GM18519 (cell line): ENCODE data around the gene ZNF609.

Experiments used
- ATAC-seq: cut with Tn5 transposase; IDR thresholded peaks from one replicate; pipeline ENCODE4 v1.9.1; 2021; ENCODE audit warnings: mild to moderate bottlenecking, moderate library complexity; ENCODE audit not compliant: unreplicated experiment, low FRiP score

Gene ZNF609, protein sequence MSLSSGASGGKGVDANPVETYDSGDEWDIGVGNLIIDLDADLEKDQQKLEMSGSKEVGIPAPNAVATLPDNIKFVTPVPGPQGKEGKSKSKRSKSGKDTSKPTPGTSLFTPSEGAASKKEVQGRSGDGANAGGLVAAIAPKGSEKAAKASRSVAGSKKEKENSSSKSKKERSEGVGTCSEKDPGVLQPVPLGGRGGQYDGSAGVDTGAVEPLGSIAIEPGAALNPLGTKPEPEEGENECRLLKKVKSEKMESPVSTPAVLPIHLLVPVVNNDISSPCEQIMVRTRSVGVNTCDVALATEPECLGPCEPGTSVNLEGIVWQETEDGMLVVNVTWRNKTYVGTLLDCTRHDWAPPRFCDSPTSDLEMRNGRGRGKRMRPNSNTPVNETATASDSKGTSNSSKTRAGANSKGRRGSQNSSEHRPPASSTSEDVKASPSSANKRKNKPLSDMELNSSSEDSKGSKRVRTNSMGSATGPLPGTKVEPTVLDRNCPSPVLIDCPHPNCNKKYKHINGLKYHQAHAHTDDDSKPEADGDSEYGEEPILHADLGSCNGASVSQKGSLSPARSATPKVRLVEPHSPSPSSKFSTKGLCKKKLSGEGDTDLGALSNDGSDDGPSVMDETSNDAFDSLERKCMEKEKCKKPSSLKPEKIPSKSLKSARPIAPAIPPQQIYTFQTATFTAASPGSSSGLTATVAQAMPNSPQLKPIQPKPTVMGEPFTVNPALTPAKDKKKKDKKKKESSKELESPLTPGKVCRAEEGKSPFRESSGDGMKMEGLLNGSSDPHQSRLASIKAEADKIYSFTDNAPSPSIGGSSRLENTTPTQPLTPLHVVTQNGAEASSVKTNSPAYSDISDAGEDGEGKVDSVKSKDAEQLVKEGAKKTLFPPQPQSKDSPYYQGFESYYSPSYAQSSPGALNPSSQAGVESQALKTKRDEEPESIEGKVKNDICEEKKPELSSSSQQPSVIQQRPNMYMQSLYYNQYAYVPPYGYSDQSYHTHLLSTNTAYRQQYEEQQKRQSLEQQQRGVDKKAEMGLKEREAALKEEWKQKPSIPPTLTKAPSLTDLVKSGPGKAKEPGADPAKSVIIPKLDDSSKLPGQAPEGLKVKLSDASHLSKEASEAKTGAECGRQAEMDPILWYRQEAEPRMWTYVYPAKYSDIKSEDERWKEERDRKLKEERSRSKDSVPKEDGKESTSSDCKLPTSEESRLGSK (N-terminal part only)

DNA sequence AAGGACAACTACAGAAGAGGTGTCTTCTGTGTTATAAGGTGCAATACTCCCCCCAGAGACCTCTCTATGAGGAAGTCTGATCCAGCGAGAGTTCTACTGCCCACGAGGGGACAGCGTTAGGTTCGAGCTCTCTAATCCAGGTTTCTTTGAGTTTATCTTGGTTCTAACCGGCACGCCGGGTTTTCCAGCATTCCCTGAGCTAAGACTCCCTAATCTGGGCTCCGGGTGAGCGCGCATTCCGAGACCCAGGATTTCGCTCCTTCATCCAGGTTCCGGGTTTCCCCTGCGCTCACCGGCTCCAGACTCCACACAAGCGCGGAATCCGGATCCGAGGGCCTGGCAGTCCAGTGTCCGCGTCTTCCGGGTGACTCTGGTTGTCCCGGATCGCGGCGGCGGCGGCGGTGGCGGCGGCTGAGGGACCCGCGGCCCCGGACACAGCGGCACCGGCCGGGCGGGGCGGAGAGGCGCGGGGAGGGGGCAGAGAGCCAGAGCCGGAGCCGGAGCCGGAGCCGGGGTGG lies at the start of gene ZNF609:
Gene ZNF609, plus strand, starts transcription at position 373 of the 518 bp plus-strand sequence. CDS start 38,842 bp downstream, outside the sequence.
- no peak for ATAC-seq

DNA sequence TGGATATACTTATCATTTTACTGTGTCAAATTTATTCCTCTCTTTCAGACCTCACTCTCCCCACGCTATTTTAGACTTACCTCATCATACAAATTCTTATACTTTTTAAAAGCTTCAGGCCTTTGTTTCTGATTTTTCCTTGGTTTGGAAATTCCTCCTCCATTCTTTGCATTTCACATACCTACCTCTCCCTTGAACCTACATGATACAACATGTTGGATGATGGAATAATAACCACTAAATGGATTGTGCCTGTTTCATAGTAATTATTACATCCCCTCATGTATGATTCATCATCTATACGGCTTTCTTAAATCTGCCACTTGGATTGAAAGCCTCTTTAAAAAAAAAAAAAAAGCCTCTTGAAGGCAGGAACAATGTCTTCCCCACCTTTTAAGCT lies 48.2 kb upstream of the ZNF609 start:
- ATAC-seq, result no peak

DNA sequence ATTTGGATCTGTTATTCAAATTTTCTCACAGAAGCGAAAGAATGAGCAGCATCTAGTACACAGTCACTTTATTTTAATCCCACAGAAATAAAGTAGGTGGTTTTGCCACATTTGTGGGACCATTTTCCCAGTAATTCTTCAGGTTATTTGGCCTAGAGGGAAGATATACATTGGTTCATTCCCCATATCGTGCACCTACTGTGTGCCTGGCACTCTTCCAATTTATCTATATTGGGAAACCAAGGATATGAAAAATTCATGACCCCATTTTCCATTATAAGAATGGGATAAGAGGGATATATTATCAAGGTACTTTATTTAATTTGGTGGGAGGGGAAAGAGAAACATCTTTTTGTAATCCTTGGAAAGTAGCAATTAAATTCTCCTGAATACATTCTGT lies 37.7 kb upstream of the ZNF609 start:
- ATAC-seq, result no peak

DNA sequence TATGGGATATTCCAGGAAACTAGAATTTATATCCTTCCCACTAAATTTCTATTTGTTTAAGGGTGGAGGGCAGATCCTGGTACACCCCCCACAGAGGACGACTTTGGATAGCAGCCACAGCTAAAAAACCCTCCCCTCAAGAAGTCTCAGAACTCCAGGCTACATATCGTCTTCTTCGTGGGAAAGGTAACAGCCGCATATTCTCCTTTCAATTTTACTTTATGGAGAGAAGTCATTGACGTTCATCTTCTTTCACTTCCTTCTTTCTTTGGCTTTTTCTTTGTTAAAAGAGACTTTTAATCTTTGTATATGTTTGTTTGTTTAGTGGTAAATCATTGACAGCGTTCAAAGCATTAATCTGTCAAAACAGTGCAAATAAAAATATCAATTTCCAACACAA lies 36.4 kb upstream of the ZNF609 start:
- no peak for ATAC-seq

DNA sequence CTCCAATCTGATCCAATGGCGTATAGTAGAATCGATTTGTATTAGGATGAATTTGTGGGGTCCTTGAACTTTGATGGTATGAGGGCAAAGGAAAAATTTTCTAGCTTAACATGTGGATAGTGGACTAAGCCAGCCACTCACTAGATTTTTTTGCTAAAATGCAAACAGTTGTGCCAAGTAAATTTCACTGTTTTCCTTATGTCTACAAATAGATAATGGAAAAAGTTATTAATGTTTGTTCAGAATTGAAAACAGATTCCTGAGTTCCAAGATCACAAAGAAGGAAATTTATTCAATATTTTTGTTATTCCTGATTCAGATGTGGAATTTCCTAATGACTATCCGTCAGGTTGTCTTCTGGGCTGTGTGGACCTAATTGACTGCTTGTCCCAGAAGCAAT lies 35.2 kb upstream of the ZNF609 start:
- ATAC-seq, result no peak

DNA sequence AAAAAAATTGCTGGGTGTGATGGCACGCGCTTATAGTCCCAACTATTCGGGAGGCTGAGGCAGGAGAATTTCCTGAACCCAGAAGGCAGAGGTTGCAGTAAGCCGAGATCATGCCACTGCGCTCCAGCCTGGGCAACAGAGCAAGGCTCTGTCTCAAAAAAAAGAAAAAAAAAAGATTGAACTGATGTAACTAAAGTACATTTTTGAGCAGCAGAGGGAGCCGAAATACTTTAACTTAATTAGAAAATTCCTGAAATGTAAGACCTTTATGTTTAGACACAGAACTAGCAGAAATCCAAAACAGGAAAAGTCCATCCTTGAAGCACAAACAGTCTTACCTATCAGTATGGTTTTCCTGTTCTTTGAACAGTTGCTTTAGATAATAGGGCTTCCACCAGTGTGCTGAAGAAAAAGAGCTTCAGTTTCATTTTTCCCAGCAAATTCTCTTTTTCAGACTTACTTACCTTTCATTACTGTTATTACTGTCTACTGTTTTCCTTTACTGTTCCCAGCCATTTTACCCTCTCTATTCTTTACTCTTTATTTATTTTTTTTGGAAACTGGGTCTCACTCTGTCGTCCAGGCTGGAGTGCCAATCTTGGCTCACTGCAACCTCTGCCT lies 33.4 kb upstream of the ZNF609 start:
- ATAC-seq, result no peak

DNA sequence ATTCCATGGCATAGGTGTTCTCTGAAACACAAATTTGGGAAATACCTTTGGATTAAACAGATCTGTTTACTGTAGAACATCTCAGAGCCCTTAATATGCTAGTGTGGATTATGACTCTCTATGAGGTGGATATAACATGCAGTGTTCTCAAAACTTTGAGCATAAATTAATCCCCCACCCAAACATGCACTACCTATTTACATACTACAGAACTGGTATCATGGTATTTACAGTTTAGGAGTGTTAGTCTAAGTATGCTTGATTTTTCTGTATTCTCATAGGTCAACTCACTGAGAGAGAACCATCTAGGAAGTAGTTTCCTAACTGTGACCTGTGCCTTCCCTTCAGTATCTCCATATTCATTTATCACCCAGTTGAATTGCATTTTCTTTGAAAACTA lies 30.9 kb upstream of the ZNF609 start:
- ATAC-seq, result no peak

DNA sequence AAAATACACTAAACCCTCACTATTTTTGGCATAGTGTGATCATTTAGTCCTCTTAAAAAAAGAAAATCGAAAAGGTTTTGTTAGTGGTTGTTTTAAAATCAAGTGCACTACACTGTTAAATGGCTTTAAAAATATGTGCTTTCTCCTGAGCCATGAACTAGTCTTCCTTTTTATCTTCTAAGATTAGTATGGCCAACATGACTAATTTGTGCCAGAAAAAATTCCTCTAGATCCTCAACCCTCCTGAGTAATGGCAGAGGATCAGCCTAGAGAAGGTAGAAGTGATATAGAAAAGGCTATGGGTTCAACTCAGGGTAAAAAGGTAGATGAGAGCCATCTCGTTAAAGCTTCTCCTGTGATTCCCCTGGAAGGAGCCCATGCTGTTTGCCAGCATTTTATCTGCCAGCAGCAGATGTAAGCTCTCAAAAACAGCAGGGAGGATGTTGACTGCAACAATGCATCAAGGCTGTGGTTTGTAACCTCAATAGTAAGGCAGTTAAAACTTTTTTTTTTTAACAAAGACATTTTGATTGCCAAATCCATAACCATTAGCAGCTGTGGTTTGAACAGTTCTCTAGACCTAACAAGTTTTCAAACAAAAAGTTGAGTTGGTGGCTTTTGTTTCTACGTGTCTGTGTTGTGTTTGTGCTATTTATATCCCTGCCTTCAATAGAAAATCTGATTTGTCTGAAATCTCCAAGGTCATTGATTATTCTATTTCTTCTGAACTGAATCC lies 30.2 kb upstream of the ZNF609 start:
- ATAC-seq, result no peak

DNA sequence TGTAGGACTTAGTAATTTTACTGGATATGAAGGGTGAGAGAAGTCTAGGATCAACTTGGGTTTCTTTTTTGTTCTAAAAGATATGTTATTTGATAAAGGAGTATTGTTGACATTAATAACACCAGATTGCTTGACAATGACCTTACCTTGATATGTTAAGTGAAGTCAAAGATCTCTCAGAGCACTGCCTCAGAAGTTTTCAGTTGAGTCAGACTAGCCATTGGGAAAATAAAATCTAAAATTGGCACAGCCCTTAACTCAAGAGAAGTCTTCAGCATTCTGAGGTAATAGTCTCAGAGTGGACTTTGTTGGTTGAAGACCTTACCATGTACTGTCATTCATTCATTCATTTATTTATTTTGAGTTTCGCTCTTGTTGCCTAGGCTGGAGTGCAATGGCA lies 22.4 kb upstream of the ZNF609 start:
- no peak for ATAC-seq

DNA sequence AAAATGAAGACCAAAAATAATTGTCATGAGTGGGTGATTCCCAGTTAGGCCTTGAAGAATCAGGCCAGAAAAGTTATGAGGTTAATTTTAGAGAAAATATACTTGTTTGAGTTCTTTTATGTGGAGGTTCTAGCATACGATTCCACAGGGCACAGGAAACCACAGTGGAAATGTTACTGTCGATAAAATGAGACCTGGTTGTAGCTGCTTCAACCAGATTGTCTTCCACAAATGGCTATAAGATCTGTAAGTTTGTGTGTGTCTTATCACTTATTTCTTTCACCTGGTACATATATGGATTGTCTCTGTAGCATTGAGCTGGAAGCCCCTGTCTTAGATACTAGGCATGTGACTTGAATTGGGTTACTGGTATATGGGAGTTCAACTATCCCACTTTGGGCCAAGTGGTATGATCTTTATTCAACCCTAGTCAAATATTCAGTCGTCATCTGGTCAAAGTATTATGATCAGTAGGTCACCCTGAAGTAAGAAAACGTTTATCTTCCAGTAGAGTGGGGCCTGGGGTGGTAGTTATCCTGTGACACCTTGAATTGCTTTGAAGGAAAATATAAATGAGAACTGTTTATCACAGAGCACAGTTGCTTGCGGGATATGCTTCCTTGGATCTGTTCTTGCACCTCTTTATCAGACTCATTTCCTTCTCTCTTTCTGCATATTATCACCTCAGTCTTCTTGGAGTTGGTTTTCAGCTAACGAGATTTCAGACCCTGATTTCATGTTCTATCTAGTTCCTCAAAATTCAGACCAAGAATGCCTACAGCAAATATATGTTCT lies 21.5 kb upstream of the ZNF609 start:
- ATAC-seq, result no peak

DNA sequence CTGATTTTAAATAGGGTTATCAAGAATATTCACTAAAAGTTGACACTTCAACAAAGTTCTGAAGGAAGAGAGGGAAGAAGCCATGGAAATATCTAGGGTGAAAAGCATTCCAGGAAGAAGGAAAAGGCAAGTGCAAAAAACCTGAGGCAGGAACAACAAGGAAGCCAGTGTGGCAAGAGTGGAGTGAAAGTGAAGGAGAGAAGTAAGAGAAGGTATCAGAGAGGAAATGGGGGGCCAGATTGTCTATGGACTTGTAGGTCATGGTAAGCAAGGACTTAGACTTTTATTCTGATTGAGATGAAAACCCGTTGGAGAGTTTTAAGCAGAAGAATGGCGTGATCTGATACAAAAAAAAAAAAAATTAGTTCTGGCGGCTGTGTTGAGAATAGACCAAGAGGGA lies 18.5 kb upstream of the ZNF609 start:
- ATAC-seq, result no peak

DNA sequence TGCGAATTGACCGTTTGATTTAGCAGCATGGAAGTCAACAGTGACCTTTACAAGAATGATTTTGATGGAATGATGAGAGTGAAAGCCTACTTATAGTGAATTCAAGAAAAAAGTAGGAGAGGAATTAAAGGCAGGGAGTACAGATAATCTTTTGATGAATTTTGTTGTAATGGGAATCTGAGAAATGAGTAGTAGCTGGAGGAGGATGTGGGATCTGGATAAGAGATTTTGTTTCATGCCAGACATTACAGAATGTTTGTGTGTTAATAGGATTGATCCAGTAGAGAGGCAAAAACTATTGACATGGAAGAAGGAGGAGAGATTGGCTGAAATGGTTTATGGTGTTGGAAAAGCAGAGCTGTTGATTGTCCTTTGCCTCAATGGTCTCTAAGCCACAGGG lies 17.4 kb upstream of the ZNF609 start:
- no peak for ATAC-seq

DNA sequence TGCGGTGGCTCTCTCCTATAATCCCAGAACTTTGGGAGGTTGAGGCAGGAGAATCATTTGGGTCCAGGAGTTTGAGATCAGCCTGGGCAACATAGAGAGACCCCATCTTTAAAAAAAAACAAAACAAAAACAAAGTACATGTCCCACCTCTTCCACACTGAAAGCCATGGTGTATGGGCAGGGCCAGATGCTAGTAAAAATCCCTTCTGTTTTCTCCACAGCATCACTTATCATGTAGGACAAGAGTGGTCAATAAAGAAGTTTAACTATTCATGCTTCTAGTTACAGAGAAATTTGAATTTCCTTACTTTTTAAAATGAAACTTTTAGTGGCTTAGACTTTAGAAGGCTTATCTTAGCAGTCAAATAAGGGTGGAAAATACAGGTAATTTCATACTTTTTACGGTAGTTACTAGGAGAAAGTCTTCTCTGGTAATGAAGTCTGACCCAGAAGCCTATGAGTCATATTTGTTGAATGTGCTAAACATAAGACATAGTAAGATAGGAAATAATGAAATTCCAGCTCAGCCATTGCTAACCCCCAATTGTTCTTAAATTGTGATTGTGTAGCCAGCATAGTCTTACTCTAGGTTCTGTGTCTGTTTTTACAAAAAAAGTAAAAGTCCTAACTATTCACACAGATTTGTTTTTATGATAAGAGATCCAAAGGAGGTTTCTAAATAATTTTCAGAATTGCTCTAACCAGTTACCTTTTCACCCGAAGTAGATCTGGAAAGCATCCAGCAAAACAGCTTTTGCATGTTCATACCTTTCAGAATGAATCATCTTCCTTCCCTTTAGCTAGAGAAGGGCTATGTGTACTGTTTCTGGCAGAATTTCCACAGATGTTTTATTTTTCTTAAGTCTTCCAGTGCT lies 16.4 kb upstream of the ZNF609 start:
- no peak for ATAC-seq

DNA sequence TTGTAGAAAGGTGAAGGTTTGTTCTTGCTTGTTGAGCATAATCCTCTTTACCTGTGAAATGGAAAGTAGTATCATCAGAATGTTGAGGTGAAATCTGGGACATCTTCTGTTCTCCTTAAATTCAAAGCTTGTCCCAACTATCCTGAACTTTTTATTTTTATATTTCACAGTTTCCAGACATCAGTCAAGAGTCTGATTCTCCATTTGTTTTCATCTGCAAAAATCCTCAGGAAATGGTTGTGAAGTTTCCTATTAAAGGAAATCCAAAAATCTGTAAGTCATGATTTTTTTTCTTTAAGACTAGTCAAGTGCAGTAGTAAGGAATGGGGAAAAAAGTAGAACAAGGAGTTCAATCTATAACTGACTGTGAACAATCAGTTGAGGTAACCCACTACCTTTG lies 15.5 kb upstream of the ZNF609 start:
- ATAC-seq, result no peak

DNA sequence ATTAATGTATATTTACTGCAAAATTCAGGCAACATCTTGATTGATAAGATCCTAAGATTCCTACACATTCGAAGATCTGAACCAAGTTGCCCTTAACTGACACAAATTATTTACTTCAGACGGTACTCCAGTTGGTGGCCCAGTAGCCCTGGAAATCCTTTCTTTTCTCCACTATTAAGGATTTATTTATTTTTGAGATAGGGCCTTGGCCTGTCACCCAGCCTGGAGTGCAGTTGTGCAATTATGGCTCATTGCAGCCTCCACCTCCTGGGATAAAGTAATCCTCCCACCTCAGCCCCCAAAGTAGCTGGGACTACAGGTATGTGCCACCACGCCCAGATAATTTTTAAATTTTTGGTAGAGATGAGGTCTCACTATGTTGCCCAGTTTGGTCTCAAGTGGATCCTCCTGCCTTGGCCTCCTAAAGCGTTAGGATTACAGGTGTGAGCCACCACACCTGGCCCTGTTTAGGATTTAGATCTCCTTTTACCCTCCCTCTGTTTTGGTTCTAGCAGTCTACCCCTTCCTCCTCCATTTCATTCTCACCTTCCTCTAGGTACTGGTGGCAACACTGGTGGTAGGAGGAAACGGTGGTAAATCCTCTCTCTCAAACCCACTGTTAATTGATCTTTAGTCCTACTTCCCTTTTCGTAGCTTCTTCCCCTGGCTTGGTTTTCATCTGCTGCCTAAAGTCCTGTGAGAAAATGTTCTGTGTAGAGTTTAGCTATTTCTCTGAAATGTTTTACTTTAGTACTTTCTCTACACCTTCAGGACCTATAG lies 12.7 kb upstream of the ZNF609 start:
- ATAC-seq, result no peak

DNA sequence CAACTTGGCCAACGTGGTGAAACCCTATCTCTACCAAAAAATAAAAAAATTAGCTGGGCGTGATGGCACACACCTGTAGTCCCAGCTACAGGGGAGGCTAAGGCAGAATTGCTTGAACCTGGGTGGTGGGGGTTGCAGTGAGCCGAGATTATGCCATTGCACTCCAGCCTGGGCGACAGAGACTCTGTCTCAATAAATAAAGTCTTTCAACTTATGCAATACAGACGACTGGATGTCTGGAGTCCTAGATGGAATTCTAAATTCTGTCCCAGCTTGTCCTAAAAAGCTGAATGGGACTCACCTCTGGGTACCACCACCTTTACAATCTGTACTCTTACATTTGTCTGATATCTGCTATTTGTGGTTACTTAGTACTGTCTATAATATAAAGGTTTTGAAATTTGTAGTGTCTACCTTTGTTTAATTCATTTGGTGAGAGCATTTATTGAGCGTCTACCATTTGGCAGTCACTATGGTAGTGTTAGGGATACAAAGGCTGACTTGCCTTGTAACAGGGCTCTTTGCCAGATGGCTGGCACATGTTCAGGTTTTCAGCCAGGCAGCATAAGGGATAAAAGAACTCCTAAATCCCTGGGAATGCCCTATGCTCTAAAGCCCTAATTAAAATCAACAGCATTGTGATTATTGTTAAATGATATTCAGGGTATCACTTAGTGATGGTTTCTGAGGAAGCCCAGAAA lies 7.2 kb upstream of the ZNF609 start:
- ATAC-seq, result no peak

DNA sequence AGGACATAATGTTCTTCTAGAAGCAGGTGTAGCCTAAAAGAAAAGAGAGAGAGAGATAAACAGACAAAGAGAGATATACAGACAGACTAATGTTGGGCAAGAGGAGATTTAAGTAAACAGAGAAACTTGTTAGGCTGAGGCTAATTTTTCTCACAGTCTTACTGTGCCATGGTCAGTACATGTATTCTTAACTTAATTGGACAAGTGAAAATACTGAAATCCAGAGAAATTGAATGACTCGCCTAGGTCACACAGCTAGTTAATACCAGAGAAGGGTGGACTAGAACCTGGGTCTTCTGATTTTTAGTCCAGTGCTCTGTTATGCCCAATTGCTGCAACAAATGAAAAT lies 6.7 kb upstream of the ZNF609 start:
- no peak for ATAC-seq
